GM19023 (cell line): Measurements from ENCODE around the gene CLNK.

ENCODE experiments used
- ATAC-seq: cut with Tn5 transposase; IDR thresholded peaks from one replicate; pipeline ENCODE4 v1.9.1; 2021; ENCODE audit warnings: mild to moderate bottlenecking, moderate library complexity; ENCODE audit not compliant: unreplicated experiment

The CLNK gene

GRCh38 chr4:10460313-10461047, 224.1 kb downstream of the CLNK start:
- no peak for ATAC-seq

DNA sequence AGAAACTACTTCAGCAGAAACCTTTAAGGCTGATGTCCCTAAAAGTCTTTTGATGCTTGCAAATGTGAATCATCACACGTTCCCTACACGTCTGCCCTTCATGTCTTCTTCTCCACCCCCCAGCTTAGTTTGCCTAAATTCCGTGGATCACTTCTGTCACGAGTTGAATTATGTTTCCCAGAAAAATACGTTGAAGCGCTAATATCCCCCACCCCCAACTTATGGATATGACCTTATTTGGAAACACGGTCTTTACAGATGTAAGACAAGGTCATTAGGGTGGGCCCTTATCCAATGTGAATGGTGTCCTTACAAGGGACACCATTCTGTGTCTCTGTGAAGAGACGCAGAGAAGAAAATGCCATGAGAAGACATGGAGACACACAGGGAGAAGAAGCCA, 225.3 kb downstream of the CLNK start:
- ATAC-seq = no peak

DNA sequence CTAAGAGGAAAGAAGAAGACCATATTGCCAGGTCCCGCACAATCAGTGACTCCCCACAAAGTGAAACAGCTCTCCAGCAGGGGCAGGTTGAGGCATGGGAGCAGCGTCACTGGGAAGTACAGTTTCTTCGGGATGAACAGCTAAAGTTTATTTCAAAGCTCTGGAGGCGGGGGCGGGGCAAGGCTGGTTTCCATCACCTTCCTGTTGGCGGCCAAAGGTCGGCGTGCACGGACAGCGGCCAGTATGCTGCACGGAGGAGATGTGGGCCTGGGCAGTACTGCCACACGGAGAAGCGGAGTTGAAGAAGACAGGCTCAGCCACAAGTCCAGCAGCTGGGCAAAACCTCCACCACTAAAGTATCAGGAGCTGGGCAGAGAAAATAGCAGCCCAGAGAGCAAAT, 226.4 kb downstream of the CLNK start:
- ATAC-seq = no peak

GRCh38 chr4:10457255-10457801, 227.2 kb downstream of the CLNK start, which contains the start of gene ZNF518B:
Gene ZNF518B, minus strand, starts transcription at chr4:10457426. Its CDS starts 11,098 bp downstream, at chr4:10446328.
- peak; percentile 84 for ATAC-seq

- peak; percentile 67 for ATAC-seq
Measured at GRCh38 chr4:10456595-10457254, 227.8 kb downstream of the CLNK start.

DNA sequence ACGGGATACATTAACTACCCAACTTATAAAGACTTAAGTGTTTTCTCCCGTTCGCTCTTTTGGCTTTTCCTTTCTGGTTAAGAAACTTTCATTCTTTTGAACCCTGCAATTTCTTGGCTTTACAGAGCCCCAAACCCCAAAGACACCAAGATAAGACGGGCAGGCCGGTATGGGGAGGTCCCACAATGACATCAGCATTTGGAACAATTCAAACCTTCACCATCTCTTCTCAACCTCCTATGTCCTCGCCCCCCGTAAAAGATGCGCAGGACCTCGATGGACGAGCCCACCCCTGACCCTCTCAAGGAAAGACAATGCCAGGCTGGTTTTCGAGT, 228.3 kb downstream of the CLNK start:
- no peak for ATAC-seq

DNA sequence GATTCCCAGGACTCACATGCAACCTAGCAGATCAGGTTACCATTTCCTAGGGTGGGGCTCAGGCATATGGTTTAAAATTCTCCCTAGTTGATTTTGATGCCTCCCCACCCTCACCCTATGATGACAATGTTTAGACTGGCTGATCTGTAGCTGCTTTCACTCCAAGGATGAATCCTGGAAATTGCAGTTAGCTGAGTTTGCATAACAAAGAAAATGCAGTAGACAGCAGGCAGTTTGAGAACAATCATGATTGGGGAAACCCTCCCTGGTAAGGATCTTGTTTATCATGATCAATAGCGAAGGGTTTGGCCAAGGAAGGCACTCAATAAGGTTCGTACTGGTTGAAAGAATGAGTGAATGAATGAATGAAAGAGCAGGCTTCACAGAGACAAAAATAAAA, 229.4 kb downstream of the CLNK start:
- no peak for ATAC-seq

- no peak for ATAC-seq
Measured at GRCh38 chr4:10454726-10455125, 229.8 kb downstream of the CLNK start.

DNA sequence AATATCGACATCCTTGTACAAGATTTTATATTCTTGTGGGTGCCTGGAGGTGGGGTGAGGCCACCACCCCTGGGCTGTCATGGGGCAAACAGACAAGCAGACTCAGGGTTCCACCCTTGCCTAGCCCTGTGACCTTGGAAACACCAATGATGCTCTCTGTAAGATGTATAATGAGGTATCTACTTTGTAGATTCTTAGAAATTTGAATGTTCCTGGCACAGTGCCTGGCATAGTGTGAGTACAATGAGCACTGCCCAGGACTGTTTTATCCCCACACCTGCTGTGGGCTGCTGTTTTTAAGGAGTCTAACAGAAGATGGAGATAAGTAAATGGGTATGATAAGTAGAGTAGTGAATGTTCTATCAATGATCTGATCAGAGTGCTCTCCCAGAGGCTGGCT, 230.4 kb downstream of the CLNK start:
- no peak for ATAC-seq

GRCh38 chr4:10448991-10449390, 235.6 kb downstream of the CLNK start:
- ATAC-seq = no peak

- ATAC-seq = no peak
Measured at GRCh38 chr4:10442976-10443375, 241.6 kb downstream of the CLNK start.

- no peak for ATAC-seq
Measured at GRCh38 chr4:10441512-10441911, 243.1 kb downstream of the CLNK start.

- no peak for ATAC-seq
Measured at GRCh38 chr4:10438924-10439323, 245.6 kb downstream of the CLNK start.

DNA sequence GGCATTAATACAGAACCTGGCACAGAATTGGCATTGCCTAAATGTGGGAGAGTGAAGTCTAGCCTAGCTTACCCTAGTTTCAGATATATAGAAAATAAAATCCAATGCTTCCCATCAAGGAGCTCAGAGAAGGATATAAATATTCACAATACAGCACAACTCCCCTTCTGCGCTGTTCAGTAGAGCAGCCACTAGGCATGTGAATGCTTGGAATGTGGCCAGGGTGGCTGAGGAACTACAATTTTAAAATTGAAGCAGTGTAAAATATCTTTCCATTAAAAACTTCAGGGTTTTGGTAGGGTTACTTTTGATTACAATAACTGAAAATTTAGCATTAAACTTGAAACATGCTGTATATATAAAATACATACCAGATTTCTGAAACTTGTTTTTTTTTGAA, 246.8 kb downstream of the CLNK start:
- ATAC-seq = no peak
